Keratinocyte (primary cell): ENCODE results near the gene PKD2. TPM values are rescaled to one million over a fixed set of nuclear protein-coding genes. Genes with fewer than 3 reads are reported as not detected.
A peak's percentile ranks its signal among the peaks of the same experiment; 100 is the strongest.

Experiments used
- DNase-seq: peaks from one replicate; pipeline ENCODE4 v3.0.0-alpha.2; 2011; ENCODE audit warnings: low read depth, missing footprints, low spot score
- FAIRE-seq: peaks from 2 replicates; lab custom pipeline; 2011; peaks lifted over from hg19 to GRCh38; lab: Jason Lieb, UNC
- H2AFZ ChIP-seq: 2 replicates; pipeline ENCODE4 v1.6.0; 2012; ENCODE audit warnings: low read length, control low read depth, inconsistent platforms; ENCODE audit not compliant: control insufficient read depth
- H3K27ac ChIP-seq: 2 replicates; pipeline ENCODE4 v1.5.1; 2011; ENCODE audit warnings: low read length; ENCODE audit not compliant: control insufficient read depth, insufficient read depth
- H3K27me3 ChIP-seq: 3 replicates; pipeline ENCODE4 v1.6.0; 2011; ENCODE audit warnings: low read length; ENCODE audit not compliant: control insufficient read depth, insufficient read depth; ENCODE audit errors: extremely low read depth
- H3K36me3 ChIP-seq, 2 experiments: 2 replicates in 1 of 2; 3 replicates in 1 of 2; pipeline ENCODE4 v1.5.1; 2011; ENCODE audit warnings: low read length in 2 of 2, mild to moderate bottlenecking in 1 of 2; ENCODE audit not compliant: control insufficient read depth in 2 of 2, insufficient read depth in 2 of 2; ENCODE audit errors: extremely low read depth in 1 of 2
- H3K4me1 ChIP-seq: 3 replicates; pipeline ENCODE4 v1.5.1; 2011; ENCODE audit warnings: low read length; ENCODE audit not compliant: control insufficient read depth, insufficient read depth; ENCODE audit errors: extremely low read depth
- H3K4me2 ChIP-seq: 3 replicates; pipeline ENCODE4 v1.6.0; 2011; ENCODE audit warnings: low read depth, low read length; ENCODE audit not compliant: control insufficient read depth, insufficient read depth; ENCODE audit errors: extremely low read depth
- H3K4me3 ChIP-seq, 3 experiments: fragments of 200-600 bp in 1 of 3; sonication (generic) in 1 of 3; 2 replicates in 2 of 3; 3 replicates in 1 of 3; pipeline ENCODE4 v1.5.1; 2011 to 2016; ENCODE audit warnings: low read length in 3 of 3, mild to moderate bottlenecking in 3 of 3, control low read depth in 2 of 3, inconsistent platforms in 1 of 3, low read depth in 1 of 3, mixed read lengths in 1 of 3, mixed run types in 1 of 3, moderate library complexity in 1 of 3; ENCODE audit not compliant: control insufficient read depth in 2 of 3, insufficient read depth in 2 of 3; ENCODE audit errors: extremely low read depth in 1 of 3
- H3K79me2 ChIP-seq: 2 replicates; pipeline ENCODE4 v1.6.0; 2012; ENCODE audit warnings: low read length; ENCODE audit not compliant: control insufficient read depth, insufficient read depth
- H3K9ac ChIP-seq: 3 replicates; pipeline ENCODE4 v1.6.0; 2011; ENCODE audit warnings: low read length; ENCODE audit not compliant: control insufficient read depth, insufficient read depth; ENCODE audit errors: extremely low read depth
- H3K9me1 ChIP-seq: 3 replicates; pipeline ENCODE4 v1.6.0; 2011; ENCODE audit warnings: low read length; ENCODE audit not compliant: control insufficient read depth, insufficient read depth; ENCODE audit errors: extremely low read depth
- H3K9me3 ChIP-seq: 2 replicates; pipeline ENCODE4 v1.5.1; 2012; ENCODE audit warnings: low read depth, low read length; ENCODE audit not compliant: control insufficient read depth
- H4K20me1 ChIP-seq: 3 replicates; pipeline ENCODE4 v1.6.0; 2011; ENCODE audit warnings: low read length; ENCODE audit not compliant: control insufficient read depth, insufficient read depth; ENCODE audit errors: extremely low read depth
- EZH2 ChIP-seq: IDR thresholded peaks from one replicate; pipeline ENCODE4 v1.6.1; 2012; ENCODE audit warnings: inconsistent platforms, mild to moderate bottlenecking, low read length, moderate library complexity
- dilution Hi-C: fragments of 300-500 bp; cut with MboI; formaldehyde crosslinking; loops from one replicate; pipeline ENCODE4 v1.7.0; 2020; ENCODE audit warnings: low sequenced_read_pairs; ENCODE audit not compliant: extremely low pct_ligation_motif_present
- polyA plus RNA-seq, 5 experiments: library from polyadenylated mRNA; depleted of rRNA in 3 of 5; stranded (reverse) in 3 of 5; stranded (forward) in 1 of 5; unstranded in 1 of 5; fragments of >200 nt; gene quantifications; 1 replicate in 1 of 5; 2 replicates in 3 of 5; 3 replicates in 1 of 5; pipeline versions ENCODE4 v1.2.1 to v1.2.3, GENCODE V29; 2011 to 2012; ENCODE audit warnings: missing spikeins in 2 of 5, low read depth in 1 of 5, low replicate concordance in 1 of 5
- TF ChIP-seq, protein P1 (sequence below), 3 experiments: IDR thresholded peaks in 1 of 3; conservative IDR thresholded peaks in 1 of 3; optimal IDR thresholded peaks in 1 of 3; 2 replicates in 2 of 3; 3 replicates in 1 of 3; pipeline versions ENCODE3 to v1.5.1; 2011; ENCODE audit warnings: low read length in 3 of 3, mild to moderate bottlenecking in 3 of 3, moderate library complexity in 2 of 3, control low read depth in 1 of 3, inconsistent platforms in 1 of 3; ENCODE audit not compliant: insufficient read depth in 2 of 3; ENCODE audit errors: extremely low read depth in 1 of 3

The PKD2 gene
- polyA plus RNA-seq, 1 donor (not counting 4 experiments of a cell fraction or from before 2014, with no cell fraction given): 21.5 TPM

- dilution Hi-C loops: no loop called here
These were observed 20.5 kb downstream of the PKD2 start for GRCh38 chr4:88027611-88028608.

GRCh38 chr4:88028946-88029345 lies 21.5 kb downstream of the PKD2 start:
- peak overlapping the region; percentile 83 for H3K27ac ChIP-seq
- FAIRE-seq (peak; percentile 65), DNase-seq (no peak)
- H3K9me3 ChIP-seq: peaks cover 9% of the 10 kb centered on the region
- H3K27me3 ChIP-seq: no peaks in the 10 kb centered on the region
- dilution Hi-C loops: no loop called here
- H3K4me1 ChIP-seq: peaks cover 9% of the 10 kb centered on the region
- H3K79me2 ChIP-seq: no peaks in the 10 kb centered on the region
- no peaks in the 10 kb centered on the region for H3K9me1 ChIP-seq
- TF ChIP-seq EZH2: no peak
- TF ChIP-seq, protein P1, sequence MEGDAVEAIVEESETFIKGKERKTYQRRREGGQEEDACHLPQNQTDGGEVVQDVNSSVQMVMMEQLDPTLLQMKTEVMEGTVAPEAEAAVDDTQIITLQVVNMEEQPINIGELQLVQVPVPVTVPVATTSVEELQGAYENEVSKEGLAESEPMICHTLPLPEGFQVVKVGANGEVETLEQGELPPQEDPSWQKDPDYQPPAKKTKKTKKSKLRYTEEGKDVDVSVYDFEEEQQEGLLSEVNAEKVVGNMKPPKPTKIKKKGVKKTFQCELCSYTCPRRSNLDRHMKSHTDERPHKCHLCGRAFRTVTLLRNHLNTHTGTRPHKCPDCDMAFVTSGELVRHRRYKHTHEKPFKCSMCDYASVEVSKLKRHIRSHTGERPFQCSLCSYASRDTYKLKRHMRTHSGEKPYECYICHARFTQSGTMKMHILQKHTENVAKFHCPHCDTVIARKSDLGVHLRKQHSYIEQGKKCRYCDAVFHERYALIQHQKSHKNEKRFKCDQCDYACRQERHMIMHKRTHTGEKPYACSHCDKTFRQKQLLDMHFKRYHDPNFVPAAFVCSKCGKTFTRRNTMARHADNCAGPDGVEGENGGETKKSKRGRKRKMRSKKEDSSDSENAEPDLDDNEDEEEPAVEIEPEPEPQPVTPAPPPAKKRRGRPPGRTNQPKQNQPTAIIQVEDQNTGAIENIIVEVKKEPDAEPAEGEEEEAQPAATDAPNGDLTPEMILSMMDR (optimal IDR thresholded peaks at IDR 0.05 in 1 of 3, IDR thresholded peaks at IDR 0.05 in 1 of 3, conservative IDR thresholded peaks at IDR 0.05 in 1 of 3; ENCODE audit: extremely low read depth in 1 of 3, insufficient read depth in 2 of 3, low read length in 3 of 3): no peak
- H2AFZ ChIP-seq: no peak overlapping the region
- no peaks in the 10 kb centered on the region for H4K20me1 ChIP-seq
- H3K4me3 ChIP-seq: no peak overlapping the region
- H3K36me3 ChIP-seq: peaks cover 0 to 6% of the 10 kb centered on the region in 2 experiments
- no peak overlapping the region for H3K9ac ChIP-seq
- H3K4me2 ChIP-seq: no peak overlapping the region

More at GRCh38 chr4:88027611-88028608, 20.5 kb downstream of the PKD2 start:
- no peaks in the 10 kb centered on the region for H3K79me2 ChIP-seq
- H3K27ac ChIP-seq: peak overlapping the region; percentile 83
- peaks cover 9% of the 10 kb centered on the region for H3K9me3 ChIP-seq
- H3K27me3 ChIP-seq: no peaks in the 10 kb centered on the region
- peaks cover 0 to 6% of the 10 kb centered on the region in 2 experiments for H3K36me3 ChIP-seq
- no peaks in the 10 kb centered on the region for H3K9me1 ChIP-seq
- DNase-seq (peak; percentile 26), FAIRE-seq (peak; percentile 67)
- TF ChIP-seq, protein P1 (optimal IDR thresholded peaks at IDR 0.05 in 1 of 3, IDR thresholded peaks at IDR 0.05 in 1 of 3, conservative IDR thresholded peaks at IDR 0.05 in 1 of 3; ENCODE audit: extremely low read depth in 1 of 3, insufficient read depth in 2 of 3, low read length in 3 of 3): no peak
- no peak for TF ChIP-seq EZH2
- H4K20me1 ChIP-seq: no peaks in the 10 kb centered on the region
- H3K4me3 ChIP-seq: no peak overlapping the region
- peak overlapping the region; percentile 63 for H3K4me2 ChIP-seq
- peak overlapping the region; percentile 46 for H3K9ac ChIP-seq
- no peak overlapping the region for H2AFZ ChIP-seq
- H3K4me1 ChIP-seq: peaks cover 9% of the 10 kb centered on the region
